HL-60 (cell line): ENCODE data around the gene RASAL2.

Experiments
- DNase-seq, 2 experiments: peaks; one replicate each; pipeline ENCODE4 v3.0.0-alpha.2; 2010 to 2020; ENCODE audit warnings: low read depth in 1 of 2, low spot score in 1 of 2
- H3K27ac ChIP-seq: fragments of 250-450 bp; sonication (Bioruptor Pico); replicated peaks from 2 replicates; pipeline ENCODE4 v1.5.1; 2020; ENCODE audit warnings: mild to moderate bottlenecking, moderate library complexity
- H3K27me3 ChIP-seq: fragments of 250-450 bp; sonication (Bioruptor Pico); 2 replicates; pipeline ENCODE4 v1.5.1; 2021; ENCODE audit warnings: mild to moderate bottlenecking, moderate library complexity; ENCODE audit not compliant: insufficient read depth, poor library complexity, severe bottlenecking
- H3K4me3 ChIP-seq: replicated peaks from 2 replicates; pipeline ENCODE4 v1.5.1; 2011; ENCODE audit warnings: mild to moderate bottlenecking, control low read depth, low read length; ENCODE audit not compliant: insufficient read depth
- GABPA ChIP-seq: IDR thresholded peaks from 2 replicates; pipeline ENCODE4 v1.6.1; 2012; ENCODE audit warnings: low read depth
- POLR2AphosphoS5 ChIP-seq: IDR thresholded peaks from 2 replicates; pipeline ENCODE4 v1.6.1; 2012; ENCODE audit warnings: low read depth
- SPI1 ChIP-seq: IDR thresholded peaks from 2 replicates; pipeline ENCODE4 v1.6.1; 2012; ENCODE audit warnings: low read depth, mild to moderate bottlenecking, borderline replicate concordance
- TF ChIP-seq, protein P1 (sequence below): IDR thresholded peaks from one replicate; pipeline ENCODE4 v1.5.1; 2011; ENCODE audit warnings: low read length, control low read depth, inconsistent platforms; ENCODE audit not compliant: insufficient read depth
- TF ChIP-seq, protein P2 (sequence below): IDR thresholded peaks from 2 replicates; pipeline ENCODE4 v1.6.1; 2012; ENCODE audit warnings: low read depth; ENCODE audit not compliant: insufficient replicate concordance

The RASAL2 gene

DNA sequence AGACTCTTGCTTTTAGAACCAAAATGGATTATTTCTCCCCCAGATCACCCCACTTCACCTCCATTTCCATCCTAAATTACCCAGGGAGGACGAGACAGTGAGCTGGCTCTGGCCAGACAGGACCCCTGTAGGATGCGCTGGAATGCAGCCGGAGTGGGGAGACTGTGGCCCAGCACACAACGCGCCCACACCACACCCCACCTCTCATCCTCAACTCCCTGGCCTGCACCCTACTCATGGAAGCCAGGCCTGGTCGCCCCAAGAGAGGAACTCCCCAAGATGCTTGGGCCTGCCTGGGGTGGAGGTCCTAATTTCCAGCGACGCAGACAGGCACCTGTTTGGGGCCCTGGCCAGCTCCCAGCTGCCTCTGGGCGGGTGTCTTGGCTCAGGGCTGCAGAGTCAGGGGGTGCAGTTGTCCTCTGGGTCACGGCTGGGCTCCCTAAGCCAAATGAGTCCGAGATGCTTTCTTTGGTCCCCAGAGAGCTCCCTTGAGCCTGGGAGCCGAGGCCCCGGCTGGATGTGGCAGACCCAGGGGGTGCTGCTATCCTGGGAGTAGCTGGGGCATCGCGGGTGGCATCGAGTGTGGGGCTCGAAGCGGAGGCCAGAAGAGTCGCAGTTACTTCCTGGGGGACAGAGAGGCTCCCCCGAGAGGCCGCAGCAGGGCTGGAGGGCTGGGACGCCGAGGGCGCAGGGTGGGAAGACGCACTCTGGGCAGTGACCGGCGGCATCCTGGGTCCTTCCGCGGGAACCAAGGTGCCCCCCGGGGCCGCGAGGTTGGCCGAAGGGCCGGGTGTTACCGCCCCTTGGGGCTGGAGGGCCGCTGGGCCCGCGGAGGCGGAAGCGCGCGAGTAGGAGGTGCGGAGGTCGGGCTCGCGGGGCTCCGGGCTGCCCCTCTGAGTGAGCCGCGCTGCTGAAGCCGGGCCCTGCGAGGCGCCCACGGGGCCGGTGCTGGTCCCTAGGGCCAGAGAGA is 392.5 kb downstream of the RASAL2 start:
- Histone ChIP-seq H3K27ac (no peak overlapping the region), H3K4me3 (no peak overlapping the region), H3K27me3 (no peaks in the 10 kb centered on the region)
- TF ChIP-seq, protein P1, sequence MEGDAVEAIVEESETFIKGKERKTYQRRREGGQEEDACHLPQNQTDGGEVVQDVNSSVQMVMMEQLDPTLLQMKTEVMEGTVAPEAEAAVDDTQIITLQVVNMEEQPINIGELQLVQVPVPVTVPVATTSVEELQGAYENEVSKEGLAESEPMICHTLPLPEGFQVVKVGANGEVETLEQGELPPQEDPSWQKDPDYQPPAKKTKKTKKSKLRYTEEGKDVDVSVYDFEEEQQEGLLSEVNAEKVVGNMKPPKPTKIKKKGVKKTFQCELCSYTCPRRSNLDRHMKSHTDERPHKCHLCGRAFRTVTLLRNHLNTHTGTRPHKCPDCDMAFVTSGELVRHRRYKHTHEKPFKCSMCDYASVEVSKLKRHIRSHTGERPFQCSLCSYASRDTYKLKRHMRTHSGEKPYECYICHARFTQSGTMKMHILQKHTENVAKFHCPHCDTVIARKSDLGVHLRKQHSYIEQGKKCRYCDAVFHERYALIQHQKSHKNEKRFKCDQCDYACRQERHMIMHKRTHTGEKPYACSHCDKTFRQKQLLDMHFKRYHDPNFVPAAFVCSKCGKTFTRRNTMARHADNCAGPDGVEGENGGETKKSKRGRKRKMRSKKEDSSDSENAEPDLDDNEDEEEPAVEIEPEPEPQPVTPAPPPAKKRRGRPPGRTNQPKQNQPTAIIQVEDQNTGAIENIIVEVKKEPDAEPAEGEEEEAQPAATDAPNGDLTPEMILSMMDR, result no peak
- no peak for TF ChIP-seq GABPA
- TF ChIP-seq SPI1, result no peak
- TF ChIP-seq, protein P2, sequence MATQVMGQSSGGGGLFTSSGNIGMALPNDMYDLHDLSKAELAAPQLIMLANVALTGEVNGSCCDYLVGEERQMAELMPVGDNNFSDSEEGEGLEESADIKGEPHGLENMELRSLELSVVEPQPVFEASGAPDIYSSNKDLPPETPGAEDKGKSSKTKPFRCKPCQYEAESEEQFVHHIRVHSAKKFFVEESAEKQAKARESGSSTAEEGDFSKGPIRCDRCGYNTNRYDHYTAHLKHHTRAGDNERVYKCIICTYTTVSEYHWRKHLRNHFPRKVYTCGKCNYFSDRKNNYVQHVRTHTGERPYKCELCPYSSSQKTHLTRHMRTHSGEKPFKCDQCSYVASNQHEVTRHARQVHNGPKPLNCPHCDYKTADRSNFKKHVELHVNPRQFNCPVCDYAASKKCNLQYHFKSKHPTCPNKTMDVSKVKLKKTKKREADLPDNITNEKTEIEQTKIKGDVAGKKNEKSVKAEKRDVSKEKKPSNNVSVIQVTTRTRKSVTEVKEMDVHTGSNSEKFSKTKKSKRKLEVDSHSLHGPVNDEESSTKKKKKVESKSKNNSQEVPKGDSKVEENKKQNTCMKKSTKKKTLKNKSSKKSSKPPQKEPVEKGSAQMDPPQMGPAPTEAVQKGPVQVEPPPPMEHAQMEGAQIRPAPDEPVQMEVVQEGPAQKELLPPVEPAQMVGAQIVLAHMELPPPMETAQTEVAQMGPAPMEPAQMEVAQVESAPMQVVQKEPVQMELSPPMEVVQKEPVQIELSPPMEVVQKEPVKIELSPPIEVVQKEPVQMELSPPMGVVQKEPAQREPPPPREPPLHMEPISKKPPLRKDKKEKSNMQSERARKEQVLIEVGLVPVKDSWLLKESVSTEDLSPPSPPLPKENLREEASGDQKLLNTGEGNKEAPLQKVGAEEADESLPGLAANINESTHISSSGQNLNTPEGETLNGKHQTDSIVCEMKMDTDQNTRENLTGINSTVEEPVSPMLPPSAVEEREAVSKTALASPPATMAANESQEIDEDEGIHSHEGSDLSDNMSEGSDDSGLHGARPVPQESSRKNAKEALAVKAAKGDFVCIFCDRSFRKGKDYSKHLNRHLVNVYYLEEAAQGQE, result no peak
- TF ChIP-seq POLR2AphosphoS5, result no peak
- DNase-seq, result no peak

DNA sequence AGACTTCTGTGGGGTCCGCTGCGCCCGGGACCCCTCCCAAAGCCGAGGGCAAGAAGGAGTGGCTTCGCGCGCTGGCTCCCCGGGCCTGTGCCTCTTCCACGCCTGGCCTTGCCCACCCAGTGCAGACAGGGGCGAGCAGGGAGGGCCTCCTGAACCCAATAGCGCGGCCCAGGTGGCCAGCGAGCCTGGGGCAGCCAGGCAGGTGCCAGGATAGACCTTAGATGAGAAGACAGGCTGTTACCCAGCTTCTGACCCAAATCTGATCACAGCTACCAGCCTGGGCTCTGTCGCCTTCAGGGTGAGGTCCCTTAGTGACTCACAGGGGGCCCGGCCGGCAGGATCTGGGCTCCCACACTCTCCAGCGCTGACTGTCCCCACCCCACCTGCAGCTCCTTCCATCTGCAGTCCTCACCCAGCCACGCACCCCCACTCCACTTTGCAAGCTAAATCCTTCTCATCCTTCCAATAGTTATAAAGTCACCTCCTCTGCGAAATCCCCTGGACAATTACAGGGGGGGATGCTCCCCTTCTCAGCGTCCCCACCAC is 393.2 kb downstream of the RASAL2 start:
- TF ChIP-seq, protein P2, result no peak
- TF ChIP-seq GABPA, result no peak
- no peak for TF ChIP-seq POLR2AphosphoS5
- no peak for TF ChIP-seq SPI1
- TF ChIP-seq, protein P1, result no peak
- no peak overlapping the region for H3K4me3 ChIP-seq
- H3K27ac ChIP-seq, result no peak overlapping the region
- DNase-seq, result no peak
- H3K27me3 ChIP-seq, result no peaks in the 10 kb centered on the region

DNA sequence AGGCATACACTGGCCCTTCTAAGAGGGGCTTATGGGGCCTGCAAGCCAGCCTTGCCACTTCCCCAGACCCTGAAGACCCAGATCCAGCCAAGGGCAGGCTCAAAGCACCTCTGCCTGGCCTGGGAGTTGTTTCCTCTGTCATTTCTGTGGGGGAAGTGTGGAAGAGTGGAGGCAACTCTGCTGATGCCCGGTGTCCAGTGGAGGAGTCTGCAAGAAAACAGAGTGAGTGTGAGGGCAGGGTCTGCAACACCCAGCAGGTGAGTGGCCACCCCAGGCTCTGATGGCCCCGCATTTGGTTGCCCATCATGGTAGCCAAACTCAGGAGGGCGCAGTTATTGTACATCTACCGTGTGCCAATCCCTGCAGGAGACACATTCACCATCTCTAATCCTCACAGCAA is 394.5 kb downstream of the RASAL2 start:
- no peak for DNase-seq
- Histone ChIP-seq H3K4me3 (no peak overlapping the region), H3K27ac (no peak overlapping the region), H3K27me3 (no peaks in the 10 kb centered on the region)
- no peak for TF ChIP-seq SPI1

DNA sequence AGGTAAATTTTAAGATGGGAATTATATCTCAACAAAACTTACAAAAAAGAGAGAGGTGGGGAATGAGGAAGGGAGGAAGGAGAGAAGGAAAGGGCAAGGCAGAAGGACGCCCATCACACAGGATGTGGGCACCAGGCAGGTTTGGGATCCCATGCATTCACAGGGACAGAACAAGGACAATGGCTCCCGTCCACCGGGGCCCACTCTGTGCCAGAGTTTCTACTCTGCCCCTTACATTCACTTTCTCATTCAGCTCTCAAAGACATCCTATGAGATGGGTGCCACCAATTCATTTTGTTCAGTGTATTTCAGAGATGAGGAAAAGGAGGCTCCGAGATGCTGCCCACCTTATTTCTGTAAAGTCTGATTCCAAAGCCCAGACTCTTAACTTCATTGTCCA is 395.5 kb downstream of the RASAL2 start:
- no peak for DNase-seq
- TF ChIP-seq, protein P1, result no peak
- TF ChIP-seq, protein P2, result no peak
- no peak for TF ChIP-seq GABPA
- no peak for TF ChIP-seq SPI1
- no peak for TF ChIP-seq POLR2AphosphoS5
- Histone ChIP-seq H3K27me3 (no peaks in the 10 kb centered on the region), H3K27ac (no peak overlapping the region), H3K4me3 (no peak overlapping the region)
